NCI-H146 treated with DMSO at 0.1 percent for 48 hours (cell line): ENCODE results near the gene CHST13.
"Not testable (repeated sequence)": the region's sequence is repeated elsewhere in the genome, so short reads cannot be mapped to it uniquely, and the experiment has no call there.

Source experiments
- DNase-seq: peaks from one replicate; lab custom pipeline; 2025; ENCODE audit not compliant: unreplicated experiment; lab: John Stamatoyannopoulos, UW

CHST13 gene

DNA sequence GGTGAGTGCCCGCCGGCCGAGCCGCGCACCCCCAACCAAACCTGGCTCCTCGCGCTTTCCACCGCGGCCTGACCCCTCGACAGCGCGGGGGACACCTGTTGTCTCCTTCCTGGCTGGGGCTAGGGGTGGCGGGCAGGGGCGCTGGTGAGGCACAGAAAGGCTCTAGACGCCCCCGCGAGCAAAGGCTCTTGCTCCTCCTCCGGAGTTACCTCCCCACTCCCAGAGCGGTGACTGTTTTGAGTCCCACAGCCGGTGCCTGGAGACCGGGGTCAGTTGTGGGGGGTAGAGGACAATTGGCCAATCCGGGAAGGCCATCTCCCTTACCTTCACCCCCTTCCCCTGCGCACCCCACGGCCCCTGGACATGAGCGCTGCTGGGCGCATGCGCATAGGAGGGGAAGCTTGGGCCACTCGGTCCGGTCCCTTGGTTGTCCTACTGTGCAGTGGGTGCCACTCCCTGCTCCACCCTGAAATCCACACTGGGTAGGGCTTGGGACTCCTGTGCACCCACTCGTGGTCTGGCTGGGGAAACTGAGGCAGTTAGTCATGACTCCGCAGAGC lies 554 bp downstream of the CHST13 start:
- DNase-seq, result peak; percentile 38

DNA sequence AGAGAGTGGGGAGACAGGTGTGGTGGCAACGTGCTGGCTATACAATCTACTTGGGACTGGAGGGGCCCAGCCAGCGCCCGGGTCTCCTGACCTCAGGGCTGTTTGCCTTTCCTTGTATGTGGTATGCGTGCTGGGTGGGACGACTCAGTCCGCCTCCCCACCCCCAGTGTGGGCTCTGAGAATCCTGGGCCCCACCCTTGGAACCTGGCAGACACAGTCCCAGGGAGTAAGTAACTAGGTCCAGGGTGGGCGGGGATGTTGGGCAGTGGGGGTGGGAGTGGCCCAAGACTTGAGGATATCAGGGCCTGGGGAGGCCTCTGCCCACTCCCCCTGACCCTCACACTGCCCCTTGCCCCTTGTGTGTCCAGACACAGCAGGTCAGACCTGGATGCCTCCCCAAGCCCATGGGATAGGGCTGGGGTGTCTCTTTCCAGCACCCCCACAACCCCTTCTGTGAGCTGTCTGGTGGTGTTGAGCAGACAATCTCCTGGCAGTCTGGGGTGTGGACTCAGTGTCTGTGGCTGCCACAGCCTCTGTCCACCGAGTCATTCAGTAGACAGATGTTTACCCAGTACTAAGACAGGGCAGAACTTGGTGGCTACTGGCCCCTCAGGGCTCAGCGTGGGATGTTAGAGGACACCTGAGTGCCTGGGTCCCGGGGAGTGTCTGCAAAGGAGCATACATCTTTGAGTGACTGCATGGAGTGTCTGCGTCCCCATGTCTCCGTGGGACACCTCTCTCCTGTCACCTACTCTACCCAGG lies 1.3 kb downstream of the CHST13 start:
- DNase-seq, result no peak

DNA sequence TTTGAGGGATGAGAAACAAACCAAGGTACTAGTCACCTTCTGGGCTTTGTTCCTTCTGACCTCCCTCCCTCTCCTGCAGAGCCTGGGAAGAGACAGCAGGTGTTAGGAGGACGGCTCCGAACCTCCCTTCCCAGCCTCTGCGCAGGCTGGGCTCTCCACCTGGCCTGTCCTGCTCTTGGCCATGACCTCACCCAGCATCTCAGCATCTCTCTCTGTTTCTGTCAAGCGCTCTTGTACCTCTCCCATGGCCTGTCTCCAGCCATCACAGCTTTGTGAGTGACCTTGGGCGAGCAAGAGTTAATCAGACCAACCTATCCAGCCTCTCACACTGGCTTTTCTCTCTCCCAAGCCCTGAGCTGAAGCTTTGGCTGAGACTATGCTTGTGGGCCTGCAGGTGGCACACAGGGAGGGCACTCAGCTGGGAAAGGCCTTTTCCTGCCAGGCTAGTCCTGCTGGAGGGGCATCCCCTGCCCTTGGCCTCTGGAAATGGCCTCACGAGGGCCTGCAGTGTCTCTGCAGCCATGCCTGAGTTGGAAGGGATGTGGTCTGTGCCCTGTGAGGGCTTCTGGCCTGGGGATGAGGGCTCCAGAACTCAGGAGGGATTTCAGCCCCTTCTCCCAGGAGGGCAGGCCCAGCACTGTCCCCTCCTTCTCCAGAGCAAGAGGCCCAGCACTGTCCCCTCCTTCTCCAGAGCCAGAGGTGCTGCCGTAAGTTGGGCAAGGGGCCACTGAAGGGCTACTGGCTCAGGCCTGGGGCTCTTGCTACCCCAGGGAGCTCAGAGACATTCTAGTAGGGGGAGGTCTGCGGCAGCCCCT lies 2.1 kb downstream of the CHST13 start:
- no peak for DNase-seq

DNA sequence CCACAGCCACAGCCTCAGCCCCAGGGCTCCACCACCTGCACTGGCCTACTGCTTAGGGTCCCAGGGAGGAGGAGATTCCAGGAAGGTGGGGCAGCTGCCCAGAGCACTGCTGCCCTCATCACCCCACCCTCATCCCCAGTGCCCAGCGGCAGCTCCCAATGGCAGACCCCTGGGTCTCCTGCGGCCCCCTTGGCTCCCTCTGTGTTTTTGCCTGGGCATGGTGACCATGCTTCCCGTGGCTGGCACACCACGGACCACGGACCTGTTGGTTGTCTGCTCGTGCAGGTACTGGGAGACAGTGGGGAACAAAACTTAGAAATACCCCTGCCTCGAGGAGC lies 2.7 kb downstream of the CHST13 start:
- DNase-seq, result no peak

DNA sequence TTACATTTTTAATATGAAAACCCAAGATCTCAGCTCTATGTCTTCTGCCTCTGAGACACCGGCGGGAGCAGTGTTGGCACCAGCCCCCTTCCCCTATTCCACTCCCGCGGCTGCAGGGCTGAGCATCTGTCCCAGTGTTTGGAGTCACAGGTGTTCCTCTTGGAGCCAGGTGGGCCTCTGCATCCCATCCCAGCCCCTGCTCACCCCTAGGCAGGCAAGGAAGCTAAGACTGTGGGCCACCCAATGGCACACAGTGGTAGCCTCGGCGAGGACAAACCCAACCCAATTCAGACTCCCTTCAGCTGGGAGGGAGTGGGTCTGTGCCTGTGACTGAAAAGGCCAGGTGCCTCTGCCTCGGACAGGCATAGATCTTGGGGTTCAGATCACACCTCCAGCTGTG lies 3.1 kb downstream of the CHST13 start:
- no peak for DNase-seq

DNA sequence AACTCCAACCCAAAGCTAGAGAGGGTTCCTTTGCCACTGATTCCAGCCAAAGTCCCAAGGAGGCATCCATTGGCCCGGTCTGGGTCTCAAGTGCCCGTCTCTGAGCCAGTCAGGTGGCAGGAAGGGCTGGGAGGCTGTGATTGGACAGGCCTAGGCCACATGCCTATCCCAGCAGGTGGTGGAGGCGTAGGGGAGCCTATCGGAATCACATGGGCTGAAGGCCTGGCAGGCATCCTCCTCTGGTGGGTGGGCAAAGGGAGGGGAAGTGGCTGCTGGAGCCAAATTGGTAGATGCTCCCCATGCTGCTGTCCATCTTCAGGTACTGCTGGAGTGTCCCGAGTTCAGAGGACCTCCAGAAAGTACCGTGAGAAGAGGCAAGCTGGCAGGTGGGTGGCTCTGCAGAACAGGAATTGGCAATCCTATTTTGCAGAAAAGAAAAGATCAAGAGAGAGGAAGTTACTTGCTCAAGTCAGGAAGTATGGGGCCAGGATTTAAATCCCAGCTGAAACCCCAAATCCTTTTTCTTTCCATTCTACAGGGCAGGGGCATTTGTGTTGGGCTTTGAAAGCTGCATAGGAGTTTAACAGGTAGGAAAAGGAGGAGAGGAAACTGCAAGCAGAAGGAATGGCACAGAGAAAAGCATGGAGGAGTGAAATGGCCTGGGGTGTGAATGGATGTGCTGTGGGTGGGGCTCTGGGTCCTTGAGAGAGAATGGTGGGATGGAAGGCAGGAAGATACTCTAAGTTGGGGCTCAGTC lies 3.7 kb downstream of the CHST13 start:
- DNase-seq, result no peak

DNA sequence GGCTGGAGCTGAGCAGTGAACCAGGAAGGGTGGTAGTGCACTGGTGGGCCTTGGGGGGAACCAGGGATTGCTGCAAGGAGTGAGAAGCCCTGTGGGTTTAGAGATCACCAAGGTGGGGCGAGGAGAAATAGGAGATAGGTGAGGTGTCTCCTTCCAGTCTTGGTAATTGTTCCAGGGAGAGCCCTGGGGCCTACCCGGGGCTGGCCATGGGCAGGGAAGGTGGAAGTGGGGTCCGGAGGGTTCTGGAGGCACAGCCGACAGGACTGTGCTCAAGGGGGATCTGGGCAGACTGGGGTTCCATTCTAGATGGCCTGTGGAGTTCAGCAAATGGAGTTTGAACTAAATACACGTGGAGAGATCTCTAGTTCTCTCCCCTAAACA lies 4.5 kb downstream of the CHST13 start:
- no peak for DNase-seq

DNA sequence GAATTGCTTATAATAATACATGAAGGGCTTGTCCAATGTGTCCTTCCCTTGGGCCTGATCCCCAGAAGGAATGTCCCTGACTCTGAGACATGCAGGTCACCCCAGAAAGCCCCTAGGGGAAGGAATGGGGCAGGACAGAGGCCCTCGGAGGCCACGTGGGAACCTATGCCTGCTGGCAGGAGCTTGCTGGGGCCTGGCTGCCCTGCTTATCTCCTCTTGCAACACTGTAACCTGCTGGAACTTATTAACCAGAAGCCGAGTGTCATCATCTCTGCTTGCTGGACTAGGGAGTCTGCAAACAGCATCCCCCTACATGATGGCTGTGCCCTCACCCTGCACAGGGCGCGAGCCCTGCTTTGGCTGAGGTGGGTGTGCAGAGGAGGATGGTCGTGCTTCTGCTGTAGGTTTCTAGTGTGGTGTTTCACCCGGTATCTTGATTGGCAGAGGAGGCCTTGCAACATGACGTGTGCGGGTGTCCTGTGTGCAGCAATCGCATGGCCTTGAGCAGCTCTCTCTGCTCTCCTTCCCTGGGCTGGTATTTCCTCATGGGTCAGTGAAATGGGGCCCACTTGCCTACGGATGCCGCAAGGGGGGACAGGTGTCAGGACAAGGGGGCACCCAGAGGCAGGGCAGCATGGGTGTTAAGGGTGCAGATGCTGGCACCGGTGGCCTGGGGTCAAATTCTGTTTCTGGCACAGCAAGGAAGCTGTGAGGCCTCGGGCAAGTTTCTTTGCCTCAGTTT lies 5.0 kb downstream of the CHST13 start:
- DNase-seq, result no peak

DNA sequence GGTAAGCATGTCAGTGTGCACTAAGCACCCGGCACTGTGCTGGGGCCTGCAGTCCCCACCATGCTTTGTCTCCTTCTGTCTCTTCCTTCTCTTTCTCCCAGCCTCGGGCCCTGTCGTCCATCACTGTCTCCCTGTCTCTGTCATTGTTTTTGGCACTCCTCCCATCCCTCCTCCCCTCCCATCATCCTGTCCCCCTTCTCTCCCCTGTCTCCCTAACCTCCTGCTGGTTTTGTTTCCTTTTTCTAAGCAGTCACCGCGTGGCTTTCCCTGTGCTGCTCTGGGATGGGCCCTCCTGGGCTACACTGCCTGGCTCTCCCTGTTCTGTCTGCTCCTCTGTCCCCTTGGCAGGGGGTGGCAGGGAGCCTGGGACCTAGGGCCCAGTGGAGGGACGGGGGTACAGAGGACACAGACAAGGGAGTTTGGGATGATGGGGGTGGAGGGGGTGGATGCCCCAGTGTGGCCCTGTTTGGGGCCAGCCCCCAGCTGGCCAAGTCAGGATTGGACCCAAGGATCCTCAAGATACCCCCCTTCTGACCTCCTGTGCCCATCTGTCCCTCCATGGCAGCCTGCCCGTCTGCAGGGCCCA lies 5.7 kb downstream of the CHST13 start:
- DNase-seq, result no peak

DNA sequence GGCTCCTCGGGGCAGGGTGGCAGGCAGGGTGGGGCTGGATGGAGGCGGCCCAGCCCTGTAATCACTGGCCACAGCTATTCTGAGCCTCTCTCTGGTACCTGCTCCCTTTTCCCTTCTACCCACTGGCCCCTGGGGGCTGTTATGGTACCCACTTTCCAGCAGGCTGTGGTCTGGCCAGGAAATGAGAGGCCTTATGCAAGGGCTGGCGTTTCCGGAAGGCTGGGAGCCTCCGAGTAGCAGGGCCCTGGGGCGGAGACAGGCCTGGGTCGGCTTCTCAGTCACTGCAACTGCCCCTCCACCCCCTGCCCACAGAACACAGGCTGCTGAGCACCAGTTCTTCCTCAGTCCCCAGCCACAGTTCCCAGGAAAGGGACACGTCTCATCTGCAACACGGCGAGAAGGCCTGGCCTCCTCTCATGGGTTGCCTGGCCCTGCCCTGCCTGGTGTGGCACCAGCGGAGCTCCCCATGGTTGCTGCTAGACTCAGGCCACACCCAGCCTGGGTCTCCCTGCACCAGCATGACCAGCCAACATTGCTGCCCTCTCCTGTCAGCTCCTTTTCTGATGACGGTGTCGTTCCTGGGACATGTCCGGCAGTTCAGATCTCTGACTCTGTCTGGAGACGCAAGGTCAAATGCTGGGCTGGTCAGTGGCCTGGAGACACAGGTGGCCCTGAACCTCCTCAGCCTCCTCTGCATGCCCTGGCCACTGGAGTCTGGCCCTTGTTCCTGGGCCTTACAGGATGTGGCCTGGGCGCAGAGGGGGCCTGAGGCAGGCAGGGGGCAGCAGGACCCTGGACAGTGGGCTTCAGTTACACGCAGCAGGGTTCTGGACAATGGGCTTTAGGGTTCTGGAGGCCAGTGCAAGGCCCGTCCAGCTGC lies 6.5 kb downstream of the CHST13 start:
- no peak for DNase-seq

DNA sequence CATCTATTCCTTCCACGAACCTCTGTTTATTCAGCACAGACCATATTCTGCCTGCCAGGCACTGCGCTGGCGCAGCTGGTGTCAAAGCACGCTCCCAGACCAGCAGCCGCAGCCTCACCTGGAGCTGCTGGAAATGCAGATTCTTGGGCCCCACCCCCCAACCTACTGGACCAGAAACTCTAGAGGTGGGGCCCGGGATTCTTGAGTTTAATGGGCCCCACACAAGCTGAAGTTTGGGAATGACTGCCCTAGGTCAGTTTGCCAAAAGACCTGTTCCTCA lies 7.0 kb downstream of the CHST13 start:
- no peak for DNase-seq

DNA sequence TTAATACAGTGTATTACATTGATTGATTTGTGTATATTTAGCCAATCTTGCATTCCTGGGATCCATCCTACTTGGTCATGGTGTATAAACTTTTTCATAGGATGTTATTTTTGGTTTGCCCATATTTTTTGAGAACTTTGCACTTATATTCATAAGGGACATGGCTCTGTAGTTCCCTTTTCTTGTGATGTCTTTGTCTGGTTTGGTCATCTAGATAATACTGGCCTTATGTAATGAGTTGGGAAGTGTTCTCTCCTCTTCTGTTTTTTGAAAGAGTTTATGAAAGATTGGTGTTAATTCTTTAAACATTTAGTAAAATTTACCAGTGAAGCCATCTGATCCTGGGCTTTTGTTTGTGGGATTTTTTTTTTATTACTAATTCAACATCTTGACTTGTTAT lies 9.6 kb downstream of the CHST13 start:
- no peak for DNase-seq

DNA sequence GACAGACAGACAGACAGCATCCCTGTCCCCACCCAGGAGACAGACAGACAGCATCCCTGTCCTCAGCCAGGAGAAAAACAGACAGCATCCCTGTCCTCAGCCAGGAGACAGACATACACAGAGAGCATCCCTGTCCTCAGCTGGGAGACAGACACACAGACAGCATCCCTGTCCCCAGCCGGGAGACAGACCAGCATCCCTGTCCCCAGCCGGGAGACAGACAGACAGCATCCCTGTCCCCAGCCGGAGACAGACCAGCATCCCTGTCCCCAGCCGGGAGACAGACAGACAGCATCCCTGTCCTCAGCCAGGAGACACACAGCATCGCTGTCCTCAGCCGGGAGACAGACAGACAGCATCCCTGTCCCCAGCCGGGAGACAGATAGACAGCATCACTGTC lies 10.8 kb downstream of the CHST13 start:
- not testable (repeated sequence) for DNase-seq

DNA sequence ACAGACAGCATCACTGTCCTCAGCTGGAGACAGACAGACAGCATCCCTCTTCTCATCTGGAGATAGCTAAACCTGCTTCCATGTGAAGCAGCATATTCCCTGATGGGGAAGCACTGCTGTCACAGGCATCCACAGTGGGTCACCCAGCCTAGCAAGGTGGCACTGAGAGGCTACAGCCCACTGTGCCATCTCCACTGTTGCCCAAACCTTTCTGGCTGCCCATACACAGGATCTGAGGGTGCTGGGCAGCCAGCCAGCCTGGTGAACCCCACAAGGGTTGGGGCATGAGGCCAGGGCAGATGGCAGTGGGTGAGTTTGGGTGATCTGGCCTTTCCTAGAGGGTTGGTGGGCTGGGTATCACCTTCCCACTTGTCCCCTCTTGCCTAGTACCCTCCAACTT lies 11.7 kb downstream of the CHST13 start:
- DNase-seq, result no peak

DNA sequence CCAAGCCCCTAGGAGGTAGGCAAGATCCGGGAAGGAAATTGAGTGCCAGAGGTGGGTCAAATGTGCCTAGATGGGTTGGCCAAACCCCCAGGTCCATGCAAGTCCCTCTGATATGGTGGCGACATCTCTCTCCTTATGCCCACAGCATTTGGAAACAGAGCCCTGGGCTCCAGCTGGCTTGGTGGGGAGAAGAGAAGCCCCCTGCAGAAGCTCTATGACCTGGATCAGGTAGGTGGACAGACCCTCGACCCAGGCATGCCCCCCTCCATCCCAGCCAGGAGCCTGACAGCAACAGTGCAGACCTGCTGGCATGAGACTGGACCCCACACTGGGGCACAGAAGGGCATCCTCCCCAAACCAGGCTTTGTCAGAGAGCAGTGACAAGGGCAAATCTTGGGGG lies 12.2 kb downstream of the CHST13 start:
- no peak for DNase-seq

DNA sequence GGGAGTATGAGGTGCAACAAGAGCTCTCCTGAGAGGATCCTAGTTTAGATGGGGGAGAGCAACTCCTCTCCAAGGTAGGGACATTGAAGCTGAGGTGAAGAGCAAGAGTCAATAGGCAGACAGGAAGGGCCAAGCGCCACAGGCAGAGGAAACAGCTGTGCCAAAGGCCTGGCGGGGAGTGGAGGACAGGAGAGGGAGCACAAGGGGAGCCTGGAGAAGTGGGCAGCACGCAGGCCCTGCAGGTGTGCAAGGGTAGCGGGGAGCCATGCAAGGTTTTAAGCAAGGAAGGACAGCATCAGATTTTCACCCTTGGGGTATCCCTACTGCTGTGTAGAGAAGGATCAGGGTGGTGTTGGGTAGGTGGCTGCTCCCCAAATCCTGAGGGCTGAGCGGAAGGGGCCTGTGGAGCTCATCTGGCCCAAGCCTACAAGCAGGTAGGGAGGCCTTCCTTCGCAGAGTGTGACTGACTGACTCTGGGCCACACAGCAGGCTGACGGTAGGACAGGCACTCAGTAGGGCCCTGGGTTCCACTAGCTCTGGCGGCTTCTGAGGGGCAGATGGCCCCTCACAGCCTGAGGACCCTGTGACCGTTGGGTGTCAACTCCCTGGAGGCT lies 13.3 kb downstream of the CHST13 start:
- no peak for DNase-seq

DNA sequence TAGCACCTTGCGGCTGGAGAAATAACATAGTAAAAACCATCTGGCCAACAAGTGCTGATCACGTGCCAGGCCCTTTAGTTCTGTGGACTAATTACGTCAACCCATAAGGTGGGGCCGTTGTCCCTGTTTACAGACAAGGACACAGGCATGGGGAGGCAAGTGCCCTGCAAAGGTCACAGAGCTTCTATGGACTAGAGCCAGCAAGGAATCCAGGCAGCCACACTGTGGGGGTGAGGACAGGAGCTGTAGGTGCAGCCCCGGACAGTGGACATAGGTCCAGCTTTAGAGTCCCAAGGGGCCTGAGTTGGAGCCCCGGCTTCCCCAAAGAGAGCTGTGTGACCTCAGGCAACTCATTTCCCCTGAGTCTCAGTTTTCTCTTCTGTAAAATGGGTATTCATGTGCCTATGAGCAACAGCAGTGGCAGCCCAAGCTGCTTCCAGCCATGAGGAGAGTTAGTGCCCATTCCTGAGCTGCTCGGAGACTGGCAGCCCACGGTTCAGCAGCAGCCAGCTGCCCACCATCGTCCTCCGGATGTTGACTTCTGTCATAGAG lies 13.9 kb downstream of the CHST13 start:
- DNase-seq, result no peak

DNA sequence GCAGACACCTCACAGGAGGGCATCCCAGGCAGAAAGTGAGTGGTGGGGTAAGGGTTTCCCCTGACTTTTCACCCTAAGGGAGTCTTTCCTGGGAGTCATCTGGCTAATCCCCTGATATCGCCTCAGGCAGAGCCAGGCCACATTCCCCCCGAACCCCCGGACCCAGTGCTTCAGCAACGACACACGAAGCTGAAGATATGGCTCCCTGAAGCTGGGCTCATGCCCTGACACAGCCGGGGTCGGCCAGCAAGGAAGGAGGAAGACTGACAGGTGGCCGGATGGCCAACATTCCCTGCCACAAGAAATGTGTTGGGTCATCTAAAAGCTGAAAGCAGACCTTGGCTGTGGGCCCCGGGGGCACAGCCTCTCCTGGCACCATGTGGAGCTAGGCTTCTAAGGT lies 14.4 kb downstream of the CHST13 start:
- no peak for DNase-seq

DNA sequence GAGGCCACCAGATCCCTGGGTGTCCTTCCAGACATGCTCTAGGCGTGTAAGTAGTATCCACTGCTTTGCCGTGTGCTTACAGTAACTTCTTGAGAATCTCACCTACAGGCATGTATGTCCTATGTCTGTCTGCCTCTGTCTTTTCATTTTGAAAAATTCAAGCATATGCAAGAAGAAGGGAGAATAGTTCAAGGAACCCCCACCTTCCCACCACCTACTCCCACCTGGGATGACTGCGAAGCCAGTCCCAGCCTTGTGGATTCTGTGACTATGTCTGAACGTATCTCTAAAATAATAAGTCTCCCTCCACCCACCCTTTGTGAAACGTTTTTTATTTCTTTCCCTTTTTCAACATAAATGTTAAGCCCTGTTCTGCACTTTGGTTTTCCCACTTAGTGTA lies 15.0 kb downstream of the CHST13 start:
- no peak for DNase-seq
